Peyer's patch (tissue), 4 donors: ENCODE measurements around the gene RMND5A.

ENCODE experiments used
- POLR2A ChIP-seq, 2 donors: fragments of 450-650 bp; IDR thresholded peaks; one replicate each; pipeline ENCODE4 v1.5.1; 2017; ENCODE audit warnings: antibody characterized with exemption in 2 of 2, mild to moderate bottlenecking in 2 of 2, moderate library complexity in 2 of 2
- TF ChIP-seq, protein P1 (sequence below), 6 experiments: fragments of 450-650 bp in 4 of 6; fragments of 200-600 bp in 2 of 6; sonication (generic) in 1 of 6; IDR thresholded peaks; one replicate each; pipeline ENCODE4 v1.5.1; 2017 to 2019; ENCODE audit warnings: antibody characterized with exemption in 6 of 6, mild to moderate bottlenecking in 3 of 6, moderate library complexity in 1 of 6

DNA sequence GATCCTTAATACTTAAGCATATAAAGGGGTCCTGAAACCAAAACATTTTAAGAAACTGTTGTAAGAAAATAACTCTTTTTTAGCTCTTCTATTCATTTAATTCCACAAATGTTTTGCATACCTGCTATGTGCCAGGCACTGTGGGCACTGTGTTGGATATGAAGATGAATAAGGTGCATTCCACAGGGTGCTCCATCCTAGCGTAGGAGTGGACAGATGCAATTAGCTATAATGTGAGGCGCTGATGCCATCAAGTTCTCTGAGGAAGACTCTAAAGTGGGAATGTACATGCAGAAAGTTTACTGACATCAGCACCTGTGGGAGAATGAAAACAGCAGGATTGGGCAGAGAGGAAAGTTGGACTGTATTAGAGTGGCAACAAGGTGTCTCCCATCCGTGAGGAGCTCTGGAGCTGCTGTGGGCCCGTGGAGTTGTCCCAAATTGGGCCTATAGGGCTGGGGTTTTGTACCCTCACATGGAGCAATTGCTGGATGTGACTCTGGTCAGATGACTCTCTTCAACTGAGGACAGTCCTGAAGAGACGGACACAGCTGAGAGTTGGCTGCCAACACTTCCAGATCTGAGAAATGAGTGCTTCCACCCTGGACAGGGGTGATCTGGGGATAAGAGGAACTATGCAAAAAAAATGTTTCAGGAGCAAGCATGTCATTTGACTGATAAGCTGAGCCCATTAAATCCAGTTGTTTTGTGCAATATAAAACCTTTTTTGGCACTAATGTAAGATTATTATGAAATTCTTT lies 48.3 kb downstream of the RMND5A start:
- TF ChIP-seq, protein P1, sequence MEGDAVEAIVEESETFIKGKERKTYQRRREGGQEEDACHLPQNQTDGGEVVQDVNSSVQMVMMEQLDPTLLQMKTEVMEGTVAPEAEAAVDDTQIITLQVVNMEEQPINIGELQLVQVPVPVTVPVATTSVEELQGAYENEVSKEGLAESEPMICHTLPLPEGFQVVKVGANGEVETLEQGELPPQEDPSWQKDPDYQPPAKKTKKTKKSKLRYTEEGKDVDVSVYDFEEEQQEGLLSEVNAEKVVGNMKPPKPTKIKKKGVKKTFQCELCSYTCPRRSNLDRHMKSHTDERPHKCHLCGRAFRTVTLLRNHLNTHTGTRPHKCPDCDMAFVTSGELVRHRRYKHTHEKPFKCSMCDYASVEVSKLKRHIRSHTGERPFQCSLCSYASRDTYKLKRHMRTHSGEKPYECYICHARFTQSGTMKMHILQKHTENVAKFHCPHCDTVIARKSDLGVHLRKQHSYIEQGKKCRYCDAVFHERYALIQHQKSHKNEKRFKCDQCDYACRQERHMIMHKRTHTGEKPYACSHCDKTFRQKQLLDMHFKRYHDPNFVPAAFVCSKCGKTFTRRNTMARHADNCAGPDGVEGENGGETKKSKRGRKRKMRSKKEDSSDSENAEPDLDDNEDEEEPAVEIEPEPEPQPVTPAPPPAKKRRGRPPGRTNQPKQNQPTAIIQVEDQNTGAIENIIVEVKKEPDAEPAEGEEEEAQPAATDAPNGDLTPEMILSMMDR (IDR thresholded peaks at IDR 0.05): no peak
- TF ChIP-seq POLR2A (IDR thresholded peaks at IDR 0.05): no peak
